Endodermal cell (in vitro differentiated cells): ENCODE measurements around the gene LRPAP1. TPM values are rescaled to one million over a fixed set of nuclear protein-coding genes. Genes with fewer than 3 reads are reported as not detected.

Source experiments
- DNase-seq: peaks from one replicate; pipeline ENCODE4 v3.0.0-alpha.2; 2017
- H3K27ac ChIP-seq: 2 replicates; pipeline ENCODE4 v1.5.1; 2013; ENCODE audit warnings: mild to moderate bottlenecking, low read depth, low read length, moderate library complexity
- H3K27me3 ChIP-seq: 2 replicates; pipeline ENCODE4 v1.6.1; 2013; ENCODE audit warnings: mild to moderate bottlenecking, low read length, moderate library complexity; ENCODE audit not compliant: insufficient read depth, control insufficient read depth, poor library complexity, severe bottlenecking
- H3K36me3 ChIP-seq: 2 replicates; pipeline ENCODE4 v1.7.0; 2013; ENCODE audit warnings: mild to moderate bottlenecking, low read length, moderate library complexity; ENCODE audit not compliant: control insufficient read depth, insufficient read depth
- H3K4me1 ChIP-seq: one replicate; pipeline ENCODE4 v1.7.0; 2013; ENCODE audit warnings: low read length; ENCODE audit not compliant: control insufficient read depth, insufficient read depth
- H3K4me3 ChIP-seq: 2 replicates; pipeline ENCODE4 v1.5.1; 2013; ENCODE audit warnings: mild to moderate bottlenecking, low read length, moderate library complexity
- H3K9ac ChIP-seq: 2 replicates; pipeline ENCODE4 v1.6.1; 2013; ENCODE audit warnings: mild to moderate bottlenecking, low read length, moderate library complexity; ENCODE audit not compliant: poor library complexity, severe bottlenecking; ENCODE audit errors: extremely low read depth
- H3K9me3 ChIP-seq: 2 replicates; pipeline ENCODE4 v1.6.1; 2013; ENCODE audit warnings: mild to moderate bottlenecking, low read length, moderate library complexity; ENCODE audit not compliant: control insufficient read depth
- H3K27ac Mint-ChIP-seq: 2 replicates; pipeline ENCODE4 v1.8.0; 2020; ENCODE audit warnings: mixed read lengths
- H3K27me3 Mint-ChIP-seq: 2 replicates; pipeline ENCODE4 v1.8.0; 2021; ENCODE audit warnings: mild to moderate bottlenecking, mixed read lengths; ENCODE audit not compliant: insufficient read depth
- H3K36me3 Mint-ChIP-seq: 2 replicates; pipeline ENCODE4 v1.8.0; 2020; ENCODE audit warnings: low read depth, mixed read lengths
- H3K4me1 Mint-ChIP-seq: 2 replicates; pipeline ENCODE4 v1.8.0; 2020; ENCODE audit warnings: mixed read lengths
- H3K4me3 Mint-ChIP-seq: 2 replicates; pipeline ENCODE4 v1.8.0; 2020; ENCODE audit warnings: mild to moderate bottlenecking, moderate library complexity, mixed read lengths
- H3K9me3 Mint-ChIP-seq: 2 replicates; pipeline ENCODE4 v1.8.0; 2020; ENCODE audit warnings: mild to moderate bottlenecking, mixed read lengths
- CTCF ChIP-seq: fragments of 200-600 bp; sonication (generic); conservative IDR thresholded peaks from 2 replicates; pipeline ENCODE4 v1.5.0; 2021; ENCODE audit warnings: antibody characterized with exemption, mild to moderate bottlenecking
- WGBS, 2 experiments: methylation state at CpG; one replicate each; pipeline versions ENCODE4 v1.1.5 to v1.1.7; 2013; ENCODE audit warnings: missing lambda C conversion rate in 2 of 2, mixed read lengths in 1 of 2; ENCODE audit not compliant: insufficient coverage in 1 of 2, insufficient read length in 1 of 2; 5-methylcytosine and 5-hydroxymethylcytosine counted together
- total RNA-seq, 2 donors: library from RNA; stranded (reverse); fragmentation: NEBNext Ultra II Directional in 1 of 2; extraction: Animal tissue kit (Norgen Biotek cat#: 25700) in 1 of 2; gene quantifications; 2 replicates in 1 of 2; 3 replicates in 1 of 2; pipeline ENCODE4 v1.2.1, GENCODE V29; 2021

The LRPAP1 gene
- total RNA-seq, 2 donors from 2014 or later: 111 to 129 TPM

GRCh38 chr4:3464911-3465697 lies 67.1 kb downstream of the LRPAP1 start:
- Histone ChIP-seq H3K27me3 (peaks cover 27% of the 10 kb centered on the region), H3K4me1 (no peaks in the 10 kb centered on the region), H3K27ac (no peak overlapping the region), H3K9ac (no peak overlapping the region), H3K9me3 (no peaks in the 10 kb centered on the region), H3K4me3 (no peak overlapping the region), H3K36me3 (no peaks in the 10 kb centered on the region)
- Mint-ChIP-seq H3K27ac (no peak overlapping the region), H3K36me3 (no peaks in the 10 kb centered on the region), H3K4me1 (no peaks in the 10 kb centered on the region), H3K9me3 (peaks cover 3% of the 10 kb centered on the region), H3K4me3 (no peak overlapping the region), H3K27me3 (peaks cover 23% of the 10 kb centered on the region)
- WGBS, 2 experiments: 90 to 95% methylated on average over 17 to 21 of the region's 21 CpGs
- TF ChIP-seq CTCF: no peak
- no peak for DNase-seq

GRCh38 chr4:3464349-3464905 lies 67.8 kb downstream of the LRPAP1 start:
- DNase-seq: no peak
- peaks cover 3% of the 10 kb centered on the region for H3K9me3 Mint-ChIP-seq
- H3K9ac ChIP-seq: no peak overlapping the region
- no peaks in the 10 kb centered on the region for H3K4me1 ChIP-seq
- no peak overlapping the region for H3K4me3 Mint-ChIP-seq
- TF ChIP-seq CTCF: no peak
- H3K27me3 ChIP-seq: peaks cover 27% of the 10 kb centered on the region
- H3K36me3 ChIP-seq: no peaks in the 10 kb centered on the region
- H3K27me3 Mint-ChIP-seq: peaks cover 28% of the 10 kb centered on the region
- no peaks in the 10 kb centered on the region for H3K4me1 Mint-ChIP-seq
- H3K4me3 ChIP-seq: no peak overlapping the region
- no peaks in the 10 kb centered on the region for H3K9me3 ChIP-seq
- H3K36me3 Mint-ChIP-seq: no peaks in the 10 kb centered on the region
- no peak overlapping the region for H3K27ac ChIP-seq
- H3K27ac Mint-ChIP-seq: no peak overlapping the region
- WGBS, 2 experiments: 85 to 91% methylated on average over 5 to 15 of the region's 15 CpGs

- H3K27me3 Mint-ChIP-seq: peaks cover 33% of the 10 kb centered on the region
- H3K9me3 ChIP-seq: no peaks in the 10 kb centered on the region
- WGBS, 2 experiments: 60 to 69% methylated on average over 33 to 43 of the region's 43 CpGs
- H3K36me3 ChIP-seq: no peaks in the 10 kb centered on the region
- no peak for TF ChIP-seq CTCF
- H3K4me1 Mint-ChIP-seq: no peaks in the 10 kb centered on the region
- no peak overlapping the region for H3K4me3 ChIP-seq
- H3K9me3 Mint-ChIP-seq: peaks cover 3% of the 10 kb centered on the region
- H3K36me3 Mint-ChIP-seq: no peaks in the 10 kb centered on the region
- H3K27ac ChIP-seq: no peak overlapping the region
- no peaks in the 10 kb centered on the region for H3K4me1 ChIP-seq
- peaks cover 27% of the 10 kb centered on the region for H3K27me3 ChIP-seq
- H3K27ac Mint-ChIP-seq: no peak overlapping the region
- H3K9ac ChIP-seq: no peak overlapping the region
- no peak for DNase-seq
- H3K4me3 Mint-ChIP-seq: peak overlapping the region; percentile 27
Measured at GRCh38 chr4:3463556-3464348, 68.5 kb downstream of the LRPAP1 start.
